Activated CD4-positive, CD25-positive, alpha-beta regulatory T cell treated with anti-CD3 and anti-CD28 coated beads, Interleukin-2, amount 50 U/mL, for 72 hours (primary cell): ENCODE measurements around the gene SLC5A3.

ENCODE experiments used
- DNase-seq: peaks from one replicate; pipeline ENCODE4 v3.0.0; 2021

The SLC5A3 gene

GRCh38 chr21:34105947-34106541 is 32.7 kb downstream of the SLC5A3 start:
- no peak for DNase-seq

GRCh38 chr21:34107606-34108005 is 34.2 kb downstream of the SLC5A3 start:
- DNase-seq: no peak

GRCh38 chr21:34109075-34109474 is 35.7 kb downstream of the SLC5A3 start:
- no peak for DNase-seq

- no peak for DNase-seq
These were observed 37.3 kb downstream of the SLC5A3 start for GRCh38 chr21:34110594-34111202.

GRCh38 chr21:34112316-34113033 is 39.1 kb downstream of the SLC5A3 start:
- DNase-seq: no peak

GRCh38 chr21:34113842-34114241 is 40.5 kb downstream of the SLC5A3 start:
- DNase-seq: no peak

DNA sequence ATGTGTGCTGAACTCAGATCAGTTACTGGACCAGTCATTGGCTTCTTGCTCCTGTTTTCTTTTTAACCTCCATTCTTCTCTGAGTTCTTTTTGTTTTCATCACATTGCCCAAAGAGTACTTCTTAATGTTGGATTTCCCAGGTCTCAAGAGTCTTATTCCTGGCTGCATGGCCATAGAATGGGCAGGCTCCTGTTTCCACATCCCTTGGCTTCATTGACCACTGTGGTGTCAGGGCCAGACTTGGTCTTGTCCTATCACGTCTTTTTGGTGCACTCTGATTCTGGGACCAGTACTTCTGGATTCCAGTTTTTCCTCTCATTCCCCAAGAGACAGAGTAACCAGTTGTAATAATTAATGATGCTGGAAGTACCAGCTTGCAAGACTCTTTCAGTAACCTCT is 41.8 kb downstream of the SLC5A3 start:
- no peak for DNase-seq

DNA sequence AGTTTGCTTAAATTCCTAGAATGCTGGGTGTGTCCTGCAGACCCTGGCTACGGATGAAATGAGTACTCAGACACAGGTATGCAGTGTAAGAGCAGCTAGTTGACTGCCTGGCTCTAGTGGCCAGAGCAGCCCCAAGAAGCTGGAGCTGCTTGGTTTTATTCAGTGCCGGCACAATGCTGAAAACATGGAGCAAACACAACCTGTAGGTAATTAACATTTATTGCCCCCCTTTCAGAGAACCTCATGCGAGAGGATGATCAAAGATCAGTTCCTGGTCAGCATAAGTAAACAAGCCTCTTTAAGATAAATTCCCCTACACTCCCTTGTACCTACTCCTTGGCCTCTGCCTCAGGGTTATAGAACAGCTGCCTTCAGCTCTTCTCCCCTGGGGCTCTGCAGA is 43.2 kb downstream of the SLC5A3 start:
- DNase-seq: no peak

DNA sequence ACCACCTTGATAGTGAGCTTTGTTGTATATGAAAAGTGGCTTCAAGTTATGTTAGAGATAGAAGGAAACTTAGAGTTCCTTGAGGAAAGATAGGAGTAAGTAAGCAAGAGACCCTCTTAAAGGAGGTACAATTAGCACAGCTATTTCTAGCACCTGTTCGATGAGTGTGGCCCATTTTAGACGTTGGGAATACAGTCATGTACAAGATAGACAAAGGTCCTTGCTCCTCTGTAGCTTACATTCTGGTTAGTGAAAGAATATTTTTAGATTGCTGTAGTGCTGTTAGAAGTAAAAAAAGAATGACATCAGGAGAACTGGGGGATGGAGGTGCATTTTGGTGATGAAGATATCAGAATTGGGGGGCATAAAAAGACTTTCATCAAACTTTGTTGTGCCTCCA is 47.5 kb downstream of the SLC5A3 start:
- DNase-seq: no peak

DNA sequence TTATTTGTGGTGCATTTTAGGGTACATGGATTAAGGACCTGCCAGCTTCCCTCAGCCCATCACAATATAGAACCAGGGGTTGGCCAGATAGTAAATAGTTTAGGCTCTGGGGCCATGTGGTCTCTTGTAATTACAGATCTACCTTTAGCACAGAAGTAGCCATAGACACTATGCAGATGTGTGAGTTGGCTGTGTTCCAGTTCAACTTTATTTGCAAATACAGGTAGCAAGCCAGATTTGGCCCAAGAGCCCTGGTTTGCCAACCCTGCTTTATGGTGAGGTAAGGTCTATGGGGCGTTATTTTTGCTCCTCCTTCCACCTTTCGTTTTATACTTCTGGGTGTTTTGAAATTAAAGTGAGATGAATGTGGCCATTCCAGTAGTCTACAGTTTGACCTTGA is 48.7 kb downstream of the SLC5A3 start:
- no peak for DNase-seq
